Stimulated activated CD4-positive, alpha-beta T cell treated with anti-CD3 and anti-CD28 coated beads, TNF-alpha, amount 100 ng/mL, for 24 hours (primary cell): ENCODE measurements around the gene SLC25A24.
"Not testable (repeated sequence)": the region's sequence is repeated elsewhere in the genome, so short reads cannot be mapped to it uniquely, and the experiment has no call there.

ENCODE experiments used
- DNase-seq, 3 experiments: peaks; one replicate each; pipeline ENCODE4 v3.0.0-alpha.2; 2020; ENCODE audit warnings: low read depth in 3 of 3

The SLC25A24 gene

GRCh38 chr1:108199201-108199691 lies 897 bp downstream of the SLC25A24 start:
- DNase-seq: no peak

GRCh38 chr1:108194051-108194450 lies 6.1 kb downstream of the SLC25A24 start:
- no peak for DNase-seq

- no peak for DNase-seq
These were observed 6.8 kb downstream of the SLC25A24 start for GRCh38 chr1:108193333-108193732.

- no peak for DNase-seq
These were observed 7.6 kb downstream of the SLC25A24 start for GRCh38 chr1:108192581-108192980.

GRCh38 chr1:108190686-108191416 lies 9.3 kb downstream of the SLC25A24 start:
- DNase-seq: no peak

GRCh38 chr1:108190001-108190634 lies 10.0 kb downstream of the SLC25A24 start:
- DNase-seq: no peak

GRCh38 chr1:108188801-108189200 lies 11.3 kb downstream of the SLC25A24 start:
- no peak for DNase-seq

- DNase-seq: no peak
These were observed 17.0 kb downstream of the SLC25A24 start for GRCh38 chr1:108182959-108183700.

GRCh38 chr1:108179018-108179417 lies 21.1 kb downstream of the SLC25A24 start:
- DNase-seq: no peak

- DNase-seq: not testable (repeated sequence)
These were observed 37.7 kb downstream of the SLC25A24 start for GRCh38 chr1:108162409-108162808.

- DNase-seq: not testable (repeated sequence)
These were observed 40.2 kb downstream of the SLC25A24 start for GRCh38 chr1:108159951-108160350.

GRCh38 chr1:108158893-108159453 lies 41.2 kb downstream of the SLC25A24 start:
- no peak for DNase-seq

- no peak for DNase-seq
These were observed 45.8 kb downstream of the SLC25A24 start for GRCh38 chr1:108154314-108154713.

GRCh38 chr1:108152782-108153222 lies 47.3 kb downstream of the SLC25A24 start:
- DNase-seq: no peak

- no peak for DNase-seq
These were observed 48.6 kb downstream of the SLC25A24 start for GRCh38 chr1:108151548-108151947.

GRCh38 chr1:108149796-108150467 lies 50.2 kb downstream of the SLC25A24 start:
- DNase-seq: no peak

- DNase-seq: not testable (repeated sequence)
These were observed 55.6 kb downstream of the SLC25A24 start for GRCh38 chr1:108144569-108144968.

GRCh38 chr1:108142773-108143394 lies 57.3 kb downstream of the SLC25A24 start:
- no peak for DNase-seq

GRCh38 chr1:108142258-108142657 lies 57.9 kb downstream of the SLC25A24 start:
- no peak for DNase-seq

- DNase-seq: no peak
These were observed 58.5 kb downstream of the SLC25A24 start for GRCh38 chr1:108141621-108142020.

- no peak for DNase-seq
These were observed 59.2 kb downstream of the SLC25A24 start for GRCh38 chr1:108140936-108141335.
